NCI-H524 treated with DMSO at 0.1 percent for 48 hours (cell line): ENCODE data around the gene SERTAD3.

ENCODE experiments used
- DNase-seq: peaks from one replicate; lab custom pipeline; 2025; lab: John Stamatoyannopoulos, UW

The SERTAD3 gene

GRCh38 chr19:40424637-40425449 is 19.3 kb downstream of the SERTAD3 start:
- DNase-seq: no peak

GRCh38 chr19:40423938-40424337 is 20.2 kb downstream of the SERTAD3 start:
- DNase-seq: no peak

- DNase-seq: no peak
These were observed 21.2 kb downstream of the SERTAD3 start for GRCh38 chr19:40422748-40423566.

- DNase-seq: no peak
These were observed 22.0 kb downstream of the SERTAD3 start for GRCh38 chr19:40421993-40422747.

- DNase-seq: peak; percentile 60
These were observed 23.1 kb downstream of the SERTAD3 start for GRCh38 chr19:40420766-40421765.

- DNase-seq: no peak
These were observed 23.7 kb downstream of the SERTAD3 start for GRCh38 chr19:40420451-40420765.

GRCh38 chr19:40419780-40420179 is 24.4 kb downstream of the SERTAD3 start:
- no peak for DNase-seq

GRCh38 chr19:40419066-40419612 is 25.0 kb downstream of the SERTAD3 start:
- DNase-seq: peak; percentile 93

- DNase-seq: no peak
These were observed 26.1 kb downstream of the SERTAD3 start for GRCh38 chr19:40418040-40418439.

GRCh38 chr19:40417643-40417981 is 26.5 kb downstream of the SERTAD3 start:
- no peak for DNase-seq

GRCh38 chr19:40416918-40417642 is 27.1 kb downstream of the SERTAD3 start:
- no peak for DNase-seq

GRCh38 chr19:40415768-40416167 is 28.4 kb downstream of the SERTAD3 start:
- DNase-seq: no peak

GRCh38 chr19:40414542-40415535 is 29.3 kb downstream of the SERTAD3 start:
- DNase-seq: no peak

- DNase-seq: no peak
These were observed 30.8 kb downstream of the SERTAD3 start, which contains the start of gene PRX for GRCh38 chr19:40413291-40413845. Gene PRX (minus strand): TSS chr19:40413378. CDS start chr19:40407932, 5,446 bp downstream.

GRCh38 chr19:40412866-40413265 is 31.3 kb downstream of the SERTAD3 start:
- no peak for DNase-seq

GRCh38 chr19:40411958-40412499 is 32.1 kb downstream of the SERTAD3 start:
- no peak for DNase-seq

- DNase-seq: no peak
These were observed 32.9 kb downstream of the SERTAD3 start for GRCh38 chr19:40411125-40411842.

GRCh38 chr19:40410030-40410389 is 34.1 kb downstream of the SERTAD3 start:
- no peak for DNase-seq
